ENCODE measurements around the gene CMTM6. TPM values are rescaled to one million over a fixed set of nuclear protein-coding genes. Genes with fewer than 3 reads are reported as not detected.

Gene CMTM6
- total RNA-seq, 1 experiment from 2014 or later: 43.5 TPM

GRCh38 chr3:32532434-32532833 lies 29.8 kb upstream of the CMTM6 start:
- Histone ChIP-seq H4K91ac (ENCODE audit: insufficient read length, low read depth, low read length) (no peak overlapping the region), H4K20me1 (ENCODE audit: control insufficient read depth, insufficient read depth, insufficient read length) (no peaks in the 10 kb centered on the region), H2BK12ac (ENCODE audit: insufficient read length, low read depth, low read length) (no peak overlapping the region), H3K27me3 (ENCODE audit: insufficient read depth, low read length) (no peaks in the 10 kb centered on the region; the same call in 1 of the 2 replicates), H2BK15ac (ENCODE audit: low read depth, low read length) (no peak overlapping the region), H3K27ac (ENCODE audit: insufficient read length, low read depth, low read length) (no peak overlapping the region), H3K9me3 (ENCODE audit: control insufficient read depth, low read depth, low read length) (no peaks in the 10 kb centered on the region), H2BK120ac (ENCODE audit: low read depth, low read length, poor library complexity, severe bottlenecking) (no peak overlapping the region), H4K5ac (ENCODE audit: insufficient read length, low read depth, low read length) (no peak overlapping the region), H2AFZ (ENCODE audit: low read length) (no peak overlapping the region), H3K4ac (ENCODE audit: low read depth, low read length) (no peak overlapping the region), H3K23me2 (ENCODE audit: insufficient read length, low read depth, low read length, poor library complexity, severe bottlenecking) (no peaks in the 10 kb centered on the region), H3K79me2 (ENCODE audit: insufficient read depth, low read length) (no peaks in the 10 kb centered on the region), H3K79me1 (ENCODE audit: insufficient read depth, low read depth, low read length, poor library complexity, severe bottlenecking) (no peaks in the 10 kb centered on the region), H3T11ph (ENCODE audit: low read length) (no peak overlapping the region), H3K23ac (ENCODE audit: insufficient read length, low read depth, low read length) (no peak overlapping the region), H3K56ac (ENCODE audit: insufficient read length, low read depth, low read length) (no peak overlapping the region), H2BK20ac (ENCODE audit: low read depth, low read length, poor library complexity, severe bottlenecking) (no peak overlapping the region), H3K14ac (ENCODE audit: insufficient read depth, low read length) (no peak overlapping the region), H3K18ac (ENCODE audit: insufficient read length, low read depth, low read length) (no peak overlapping the region), H3K4me2 (ENCODE audit: insufficient read depth, insufficient read length, low read length) (no peak overlapping the region), H3K9ac (ENCODE audit: extremely low read depth, insufficient read length, low read length) (no peak overlapping the region), H2BK5ac (ENCODE audit: insufficient read length, low read length) (no peak overlapping the region), H4K8ac (replicated peaks; ENCODE audit: insufficient read length, low read depth, low read length) (no peak overlapping the region), H2AK5ac (ENCODE audit: insufficient read length, low read length) (no peak overlapping the region), H3K4me1 (ENCODE audit: insufficient read depth, low read length) (no peaks in the 10 kb centered on the region)
- no peaks in the 10 kb centered on the region for H3K4me1 Mint-ChIP-seq
- no peak for TF ChIP-seq CTCF (conservative IDR thresholded peaks at IDR 0.05)
- no peak overlapping the region for H3K4me3 Mint-ChIP-seq
- H3K27me3 Mint-ChIP-seq (ENCODE audit: low read depth): no peaks in the 10 kb centered on the region
- peaks cover 17 to 62% (median 53%) of the 10 kb centered on the region in 3 experiments; a peak in 6 of 7 replicates for H3K36me3 Mint-ChIP-seq (ENCODE audit: insufficient read depth in 1 of 3, low read depth in 3 of 3)
- H3K9me3 Mint-ChIP-seq: no peaks in the 10 kb centered on the region
- no peak overlapping the region for H3K27ac Mint-ChIP-seq
- no CpG with 5 or more reads among the region's 1 CpG for WGBS (ENCODE audit: extremely low coverage, insufficient read length, low lambda C conversion rate)
- no peak for DNase-seq
